Measurements from ENCODE around the gene PROSER3. TPM values are rescaled to one million over a fixed set of nuclear protein-coding genes. Genes with fewer than 3 reads are reported as not detected.
"Not testable (repeated sequence)": the region's sequence is repeated elsewhere in the genome, so short reads cannot be mapped to it uniquely, and the experiment has no call there.

Gene PROSER3
- total and polyA plus RNA-seq, 12 donors: 5.5 to 14.7 (median 9.2) TPM

DNA sequence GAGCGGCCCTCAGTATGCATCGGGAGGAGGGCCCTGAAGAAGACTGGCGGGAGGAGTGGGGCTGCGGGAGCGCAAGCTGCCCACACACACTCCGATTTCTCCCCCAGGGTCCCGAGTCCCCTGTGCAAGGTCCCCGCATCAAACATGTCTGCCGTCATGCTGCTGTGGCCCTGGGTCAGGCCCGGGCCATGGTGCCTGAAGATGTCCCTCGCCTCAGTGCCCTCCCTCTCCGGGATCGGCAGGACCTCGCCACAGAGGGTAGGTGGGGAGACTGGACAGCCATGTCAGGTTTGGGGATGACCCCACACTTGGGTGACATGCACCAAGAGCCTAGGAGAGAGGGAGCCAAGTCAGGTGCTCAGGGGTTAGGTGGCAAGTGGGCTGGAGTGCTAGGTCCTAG is 35.5 kb upstream of the PROSER3 start:
- intact Hi-C loops (cut with DNase I): no loop called here
- WGBS, 2 donors: 95 to 96% methylated on average over 14 of the region's 14 CpGs
- Histone ChIP-seq H3K27ac (no peak overlapping the region), H3K4me1 (peaks cover 4 to 18% (median 15%) of the 10 kb centered on the region in 9 donors), H3K36me3 (peaks cover 12 to 80% (median 61%) of the 10 kb centered on the region in 9 donors), H3K27me3 (no peaks in the 10 kb centered on the region), H3K4me3 (no peak overlapping the region), H3K9me3 (no peaks in the 10 kb centered on the region)
- ATAC-seq (no peak), DNase-seq (no peak)
- TF ChIP-seq, protein P1, sequence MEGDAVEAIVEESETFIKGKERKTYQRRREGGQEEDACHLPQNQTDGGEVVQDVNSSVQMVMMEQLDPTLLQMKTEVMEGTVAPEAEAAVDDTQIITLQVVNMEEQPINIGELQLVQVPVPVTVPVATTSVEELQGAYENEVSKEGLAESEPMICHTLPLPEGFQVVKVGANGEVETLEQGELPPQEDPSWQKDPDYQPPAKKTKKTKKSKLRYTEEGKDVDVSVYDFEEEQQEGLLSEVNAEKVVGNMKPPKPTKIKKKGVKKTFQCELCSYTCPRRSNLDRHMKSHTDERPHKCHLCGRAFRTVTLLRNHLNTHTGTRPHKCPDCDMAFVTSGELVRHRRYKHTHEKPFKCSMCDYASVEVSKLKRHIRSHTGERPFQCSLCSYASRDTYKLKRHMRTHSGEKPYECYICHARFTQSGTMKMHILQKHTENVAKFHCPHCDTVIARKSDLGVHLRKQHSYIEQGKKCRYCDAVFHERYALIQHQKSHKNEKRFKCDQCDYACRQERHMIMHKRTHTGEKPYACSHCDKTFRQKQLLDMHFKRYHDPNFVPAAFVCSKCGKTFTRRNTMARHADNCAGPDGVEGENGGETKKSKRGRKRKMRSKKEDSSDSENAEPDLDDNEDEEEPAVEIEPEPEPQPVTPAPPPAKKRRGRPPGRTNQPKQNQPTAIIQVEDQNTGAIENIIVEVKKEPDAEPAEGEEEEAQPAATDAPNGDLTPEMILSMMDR (IDR thresholded peaks at IDR 0.05): no peak

DNA sequence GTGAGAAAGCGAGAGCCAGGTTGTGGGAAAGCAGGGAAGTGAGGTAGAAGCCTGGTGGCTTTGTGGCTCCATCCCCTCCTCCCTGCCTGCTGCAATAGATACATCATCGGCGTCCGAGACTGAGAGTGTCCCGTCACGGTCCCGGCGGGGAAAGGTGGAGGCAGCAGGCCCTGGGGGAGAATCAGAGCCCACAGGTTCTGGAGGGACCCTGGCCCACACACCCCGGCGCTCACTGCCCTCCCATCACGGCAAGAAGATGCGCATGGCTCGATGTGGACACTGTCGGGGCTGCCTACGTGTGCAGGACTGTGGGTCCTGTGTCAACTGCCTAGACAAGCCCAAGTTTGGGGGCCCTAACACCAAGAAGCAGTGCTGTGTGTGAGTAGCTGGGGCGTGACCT is 35.1 kb upstream of the PROSER3 start:
- 90 to 94% methylated on average over 16 of the region's 16 CpGs for WGBS, 2 donors
- H3K27me3 ChIP-seq: no peaks in the 10 kb centered on the region
- H3K27ac ChIP-seq: no peak overlapping the region
- H3K4me3 ChIP-seq: no peak overlapping the region
- peaks cover 14 to 85% (median 66%) of the 10 kb centered on the region in 9 donors for H3K36me3 ChIP-seq
- intact Hi-C loops (cut with DNase I): no loop called here
- TF ChIP-seq, protein P1 (IDR thresholded peaks at IDR 0.05): no peak
- peaks cover 4 to 18% (median 15%) of the 10 kb centered on the region in 9 donors for H3K4me1 ChIP-seq
- ATAC-seq (no peak), DNase-seq (no peak)
- H3K9me3 ChIP-seq: no peaks in the 10 kb centered on the region

DNA sequence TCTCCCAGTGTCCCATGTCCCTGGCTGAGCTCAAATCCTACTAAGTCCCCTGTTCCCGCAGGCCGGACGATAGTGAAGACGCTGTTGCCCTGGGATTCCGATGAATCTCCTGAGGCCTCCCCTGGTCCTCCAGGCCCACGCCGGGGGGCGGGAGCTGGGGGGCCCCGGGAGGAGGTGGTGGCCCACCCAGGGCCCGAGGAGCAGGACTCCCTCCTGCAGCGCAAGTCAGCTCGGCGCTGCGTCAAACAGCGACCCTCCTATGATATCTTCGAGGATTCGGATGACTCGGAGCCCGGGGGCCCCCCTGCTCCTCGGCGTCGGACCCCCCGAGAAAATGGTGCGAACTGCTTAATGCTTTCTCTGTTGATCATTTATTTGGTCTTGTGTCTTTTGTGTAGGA is 34.3 kb upstream of the PROSER3 start:
- TF ChIP-seq, protein P1 (IDR thresholded peaks at IDR 0.05): no peak
- intact Hi-C loops (cut with DNase I): no loop called here
- Histone ChIP-seq H3K27me3 (no peaks in the 10 kb centered on the region), H3K9me3 (no peaks in the 10 kb centered on the region), H3K36me3 (peaks cover 14 to 93% (median 73%) of the 10 kb centered on the region in 9 donors), H3K27ac (no peak overlapping the region), H3K4me3 (no peak overlapping the region), H3K4me1 (peaks cover 4 to 16% (median 10%) of the 10 kb centered on the region in 9 donors)
- ATAC-seq (no peak), DNase-seq (no peak)
- 94 to 95% methylated on average over 24 of the region's 24 CpGs for WGBS, 2 donors

DNA sequence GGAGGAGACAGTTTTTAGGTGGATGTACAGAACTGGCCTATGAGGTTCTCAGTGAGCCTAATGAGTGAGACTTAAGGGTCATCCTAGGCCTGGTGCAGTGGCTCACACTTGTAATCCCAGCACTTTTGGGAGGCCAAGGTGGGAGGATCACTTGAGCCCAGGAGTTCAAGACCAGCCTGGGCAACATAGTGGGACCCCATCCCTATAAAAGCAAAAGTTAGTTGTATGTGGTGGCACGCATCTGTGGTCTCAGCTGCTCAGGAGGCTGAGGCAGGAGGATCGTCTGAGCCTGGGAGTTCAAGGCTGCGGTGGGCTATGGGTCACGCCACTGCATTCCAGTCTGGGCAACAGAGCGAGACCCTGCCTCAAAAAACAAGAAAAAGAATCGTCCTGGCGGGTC is 33.8 kb upstream of the PROSER3 start:
- 95 to 99% methylated on average over 7 of the region's 7 CpGs for WGBS, 2 donors
- ATAC-seq; H3K27ac ChIP-seq; H3K4me3 ChIP-seq; DNase-seq; intact Hi-C loops (cut with DNase I); H3K27me3 ChIP-seq; H3K9me3 ChIP-seq: not testable (repeated sequence)
- Histone ChIP-seq H3K36me3 (peaks cover 14 to 97% (median 78%) of the 10 kb centered on the region in 9 donors), H3K4me1 (peaks cover under 1 to 12% (median 5%) of the 10 kb centered on the region in 9 donors)

DNA sequence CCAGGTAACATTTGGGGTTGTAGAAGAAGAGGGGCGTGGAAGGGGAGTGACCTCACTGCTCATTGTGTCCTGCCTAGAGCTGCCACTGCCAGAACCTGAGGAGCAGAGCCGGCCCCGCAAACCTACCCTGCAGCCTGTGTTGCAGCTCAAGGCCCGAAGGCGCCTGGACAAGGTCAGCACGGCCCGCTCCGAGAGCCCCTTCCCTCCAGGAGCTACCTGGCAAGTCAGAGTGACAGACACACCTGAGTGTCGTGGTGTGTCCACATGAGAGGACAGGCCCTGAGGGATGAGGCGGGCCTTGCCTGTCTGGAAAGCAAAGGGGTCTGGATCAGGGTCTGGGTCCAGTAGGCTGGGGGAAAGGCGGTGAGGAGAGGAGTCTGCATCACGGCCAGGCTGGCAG is 33.4 kb upstream of the PROSER3 start:
- no peak overlapping the region for H3K4me3 ChIP-seq
- peaks cover 0 to 7% (median 1%) of the 10 kb centered on the region in 9 donors for H3K4me1 ChIP-seq
- no peak for DNase-seq
- H3K9me3 ChIP-seq: no peaks in the 10 kb centered on the region
- WGBS, 2 donors: 96 to 98% methylated on average over 12 of the region's 12 CpGs
- ATAC-seq: no peak
- no peaks in the 10 kb centered on the region for H3K27me3 ChIP-seq
- H3K27ac ChIP-seq: no peak overlapping the region
- intact Hi-C loops (cut with DNase I): no loop called here
- TF ChIP-seq, protein P1 (IDR thresholded peaks at IDR 0.05): no peak
- H3K36me3 ChIP-seq: peaks cover 14 to 100% (median 82%) of the 10 kb centered on the region in 9 donors
